HFFc6 (cell line): ENCODE data around the gene CCDC184. TPM values are rescaled to one million over a fixed set of nuclear protein-coding genes. Genes with fewer than 3 reads are reported as not detected.

Experiments used
- DNase-seq: peaks from one replicate; pipeline ENCODE4 v3.0.0-alpha.2; 2018
- H3K27ac Mint-ChIP-seq: 2 replicates; pipeline ENCODE4 v1.8.0; 2020; ENCODE audit warnings: mild to moderate bottlenecking, mixed read lengths
- H3K27me3 Mint-ChIP-seq: 2 replicates; pipeline ENCODE4 v1.8.0; 2021; ENCODE audit warnings: mild to moderate bottlenecking, moderate library complexity, mixed read lengths; ENCODE audit not compliant: insufficient read depth
- H3K36me3 Mint-ChIP-seq: 2 replicates; pipeline ENCODE4 v1.8.0; 2021; ENCODE audit warnings: low read depth, mixed read lengths
- H3K4me1 Mint-ChIP-seq: 2 replicates; pipeline ENCODE4 v1.8.0; 2020; ENCODE audit warnings: low read depth, mixed read lengths
- H3K4me3 Mint-ChIP-seq: 2 replicates; pipeline ENCODE4 v1.8.0; 2020; ENCODE audit warnings: mild to moderate bottlenecking, moderate library complexity, mixed read lengths
- H3K9me3 Mint-ChIP-seq: 2 replicates; pipeline ENCODE4 v1.8.0; 2020; ENCODE audit warnings: mild to moderate bottlenecking, mixed read lengths
- CTCF ChIP-seq: fragments of 200-600 bp; sonication (generic); IDR thresholded peaks from 2 replicates; pipeline ENCODE4 v1.5.0; 2021; ENCODE audit warnings: antibody characterized with exemption, mild to moderate bottlenecking
- total RNA-seq, 6 experiments: library from RNA; stranded (reverse); fragmentation: NEBNext Ultra II Directional; extraction: Animal tissue kit (Norgen Biotek cat#: 25700); gene quantifications; 2 replicates in 1 of 6; 3 replicates in 5 of 6; pipeline ENCODE4 v1.2.3, GENCODE V29; 2021

CCDC184 gene
- total RNA-seq, 6 experiments from 2014 or later: 0.45 to 0.86 (median 0.59) TPM

DNA sequence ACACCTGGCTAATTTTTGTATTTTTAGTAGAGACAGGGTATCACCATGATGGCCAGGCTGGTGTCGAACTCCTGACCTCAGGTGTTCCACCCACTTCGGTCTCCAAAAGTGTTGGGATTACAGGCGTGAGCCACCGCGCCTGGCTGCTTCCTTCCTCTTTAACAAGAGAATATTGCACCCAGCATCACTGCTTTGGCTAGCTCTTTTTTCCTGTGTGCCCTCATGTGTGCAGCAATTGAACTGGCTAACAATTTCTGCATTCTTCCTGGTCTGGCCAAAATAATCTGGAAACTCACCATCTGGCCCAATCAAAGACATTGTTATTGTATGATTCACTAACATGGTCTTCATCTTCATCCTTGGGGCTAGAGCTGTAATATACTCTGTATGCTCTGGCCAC is 23.4 kb upstream of the CCDC184 start:
- no peak overlapping the region for H3K27ac Mint-ChIP-seq
- peaks cover 25% of the 10 kb centered on the region for H3K4me1 Mint-ChIP-seq
- no peaks in the 10 kb centered on the region for H3K36me3 Mint-ChIP-seq
- no peak overlapping the region for H3K4me3 Mint-ChIP-seq
- TF ChIP-seq CTCF: no peak
- no peak for DNase-seq
- peaks cover 7% of the 10 kb centered on the region for H3K27me3 Mint-ChIP-seq
- no peaks in the 10 kb centered on the region for H3K9me3 Mint-ChIP-seq

DNA sequence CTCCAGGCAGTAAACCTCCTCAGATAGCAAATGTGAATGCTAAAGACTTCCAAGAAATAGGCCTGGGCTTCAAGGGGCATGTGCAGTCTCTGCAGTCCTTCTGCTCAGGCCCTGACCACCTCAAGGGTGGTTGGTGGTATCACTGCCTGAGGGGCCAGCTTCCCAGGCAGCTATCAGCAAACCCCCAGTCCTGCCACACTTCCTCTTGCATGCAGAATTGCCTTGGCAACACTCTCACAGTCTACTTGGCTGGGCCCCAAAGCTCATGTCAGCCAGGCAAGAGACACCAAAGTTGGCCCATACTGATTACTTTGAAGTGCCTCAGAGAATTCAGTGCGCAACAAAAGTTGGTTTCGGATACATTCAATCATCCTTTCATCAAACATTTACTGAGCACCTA is 22.6 kb upstream of the CCDC184 start:
- no peak overlapping the region for H3K27ac Mint-ChIP-seq
- H3K4me1 Mint-ChIP-seq: peaks cover 25% of the 10 kb centered on the region
- peaks cover 9% of the 10 kb centered on the region for H3K27me3 Mint-ChIP-seq
- H3K4me3 Mint-ChIP-seq: no peak overlapping the region
- no peak for TF ChIP-seq CTCF
- H3K9me3 Mint-ChIP-seq: no peaks in the 10 kb centered on the region
- no peaks in the 10 kb centered on the region for H3K36me3 Mint-ChIP-seq
- DNase-seq: no peak

GRCh38 chr12:48163150-48163747 is 20.2 kb upstream of the CCDC184 start:
- Mint-ChIP-seq H3K4me3 (no peak overlapping the region), H3K9me3 (no peaks in the 10 kb centered on the region), H3K27ac (no peak overlapping the region), H3K27me3 (peaks cover 11% of the 10 kb centered on the region; the same call in 1 of the 2 replicates), H3K36me3 (no peaks in the 10 kb centered on the region), H3K4me1 (peaks cover 7% of the 10 kb centered on the region)
- DNase-seq: no peak
- TF ChIP-seq CTCF: no peak

DNA sequence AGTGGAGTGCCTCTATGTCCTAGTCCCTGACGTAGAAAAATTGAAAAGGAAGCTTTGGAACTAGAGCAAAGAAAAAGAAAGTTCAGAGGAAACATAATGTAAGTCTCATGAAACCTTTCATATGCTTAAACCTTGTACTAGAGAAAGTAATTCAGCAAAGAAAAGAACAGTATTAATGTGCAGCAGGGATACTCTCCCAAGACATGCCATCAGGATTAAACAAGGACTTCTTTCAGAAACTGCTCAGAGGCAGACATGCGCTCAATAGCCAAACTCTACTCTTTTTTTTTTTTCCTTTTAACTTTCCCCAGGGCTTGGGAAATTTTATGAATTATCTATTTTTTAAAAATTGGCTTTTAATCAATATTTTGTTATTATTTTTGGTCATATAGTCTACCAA is 19.0 kb upstream of the CCDC184 start:
- no peaks in the 10 kb centered on the region for H3K9me3 Mint-ChIP-seq
- H3K27ac Mint-ChIP-seq: no peak overlapping the region
- H3K4me3 Mint-ChIP-seq: no peak overlapping the region
- H3K27me3 Mint-ChIP-seq: peaks cover 14% of the 10 kb centered on the region; the same call in 1 of the 2 replicates
- H3K4me1 Mint-ChIP-seq: peaks cover 6% of the 10 kb centered on the region; the same call in 1 of the 2 replicates
- DNase-seq: no peak
- no peak for TF ChIP-seq CTCF
- H3K36me3 Mint-ChIP-seq: no peaks in the 10 kb centered on the region

DNA sequence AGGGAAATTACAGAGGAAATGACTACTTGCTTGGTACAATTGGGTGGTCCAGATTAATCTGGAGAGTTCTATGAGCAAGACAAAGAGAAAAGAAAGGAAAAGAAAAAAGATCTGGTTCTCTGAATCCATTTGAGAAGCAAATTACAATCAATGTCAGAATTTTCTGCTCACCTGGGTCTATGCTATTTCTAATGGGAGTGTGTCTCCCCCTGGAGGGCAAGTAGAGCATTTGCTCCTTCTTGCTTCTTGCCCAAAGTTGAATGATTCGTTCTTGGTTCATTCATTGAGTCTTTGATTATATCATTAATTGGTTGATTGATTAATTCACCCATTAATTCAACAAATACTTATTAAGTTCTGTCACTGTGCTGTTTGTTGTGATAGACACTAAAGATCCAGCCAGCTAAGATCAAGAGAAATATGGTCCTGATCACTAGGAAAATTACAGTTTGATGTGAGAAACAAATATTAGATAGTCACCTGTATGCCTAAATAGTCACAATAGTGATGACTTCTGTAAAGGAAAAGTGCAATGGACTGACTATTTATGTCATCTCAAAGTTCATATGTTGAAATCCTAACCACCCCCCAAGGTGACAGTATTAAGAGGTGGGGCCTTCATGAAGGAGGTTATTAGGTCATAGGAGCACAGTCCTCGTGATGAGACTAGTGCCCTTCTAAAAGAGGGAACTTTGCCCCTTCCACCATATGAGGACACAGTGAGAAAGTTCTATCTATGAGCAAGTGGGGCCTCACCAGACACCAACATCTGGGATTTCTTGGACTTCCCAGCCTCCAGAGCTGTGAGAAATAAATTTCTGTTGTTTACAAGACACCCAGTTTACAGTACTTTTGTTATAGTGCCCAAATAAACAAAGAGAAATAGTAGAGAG is 18.1 kb upstream of the CCDC184 start:
- peak; percentile 33 for DNase-seq
- Mint-ChIP-seq H3K27ac (no peak overlapping the region), H3K27me3 (peaks cover 14% of the 10 kb centered on the region; the same call in 1 of the 2 replicates), H3K4me3 (no peak overlapping the region), H3K9me3 (no peaks in the 10 kb centered on the region), H3K36me3 (no peaks in the 10 kb centered on the region), H3K4me1 (peaks cover 2% of the 10 kb centered on the region; the same call in 1 of the 2 replicates)
- TF ChIP-seq CTCF: peak; percentile 95
